Measurements from ENCODE around the gene TBC1D1. TPM values are rescaled to one million over a fixed set of nuclear protein-coding genes. Genes with fewer than 3 reads are reported as not detected.

The TBC1D1 gene
- total RNA-seq, 4 donors from 2014 or later: 66.2 to 120 (median 87.9) TPM

DNA sequence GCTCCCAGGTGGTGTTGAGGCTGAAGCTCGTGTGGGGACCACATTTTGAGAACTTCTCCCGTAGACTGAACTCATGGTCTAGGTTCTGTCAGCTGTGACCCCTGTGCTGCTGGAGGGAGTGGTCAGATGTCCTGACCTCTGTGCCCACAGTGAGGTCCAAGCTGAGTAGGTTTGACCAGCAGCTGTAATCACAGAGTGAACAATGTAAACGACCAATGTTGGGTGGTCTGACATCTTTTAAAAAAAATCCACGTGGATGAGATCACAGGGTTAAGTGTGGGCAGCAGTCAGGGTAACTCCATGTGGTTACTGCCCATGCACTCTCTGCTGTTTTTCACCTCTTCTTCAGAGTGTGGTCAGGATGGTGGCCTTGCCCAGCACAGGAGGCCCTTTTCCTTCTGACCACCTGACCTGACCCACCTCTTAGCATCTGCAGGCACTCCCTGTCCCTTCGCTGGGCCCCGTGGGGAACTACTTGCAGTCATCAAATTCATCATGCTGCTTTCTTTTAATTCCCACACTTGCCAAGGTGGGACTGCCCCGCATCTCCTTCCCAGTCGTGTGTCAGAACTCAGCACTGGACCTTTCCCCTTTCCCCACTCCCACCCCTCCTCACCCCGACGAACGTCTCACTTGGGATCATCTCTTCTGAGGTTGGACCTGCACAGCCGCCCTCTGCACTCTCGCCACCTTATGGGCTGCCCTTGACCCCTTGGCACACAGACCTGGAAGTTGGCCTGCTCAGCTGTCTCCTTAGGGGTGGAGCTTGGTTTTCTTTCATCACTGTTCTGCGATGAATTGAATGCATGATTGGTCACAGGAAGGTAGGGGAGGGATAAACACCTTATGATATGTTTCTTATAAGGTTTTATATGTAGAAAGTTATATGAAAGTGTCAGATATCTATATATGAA, 189.4 kb downstream of the TBC1D1 start:
- peaks cover 0 to 53% (median 4%) of the 10 kb centered on the region in 4 donors for H3K4me1 ChIP-seq

DNA sequence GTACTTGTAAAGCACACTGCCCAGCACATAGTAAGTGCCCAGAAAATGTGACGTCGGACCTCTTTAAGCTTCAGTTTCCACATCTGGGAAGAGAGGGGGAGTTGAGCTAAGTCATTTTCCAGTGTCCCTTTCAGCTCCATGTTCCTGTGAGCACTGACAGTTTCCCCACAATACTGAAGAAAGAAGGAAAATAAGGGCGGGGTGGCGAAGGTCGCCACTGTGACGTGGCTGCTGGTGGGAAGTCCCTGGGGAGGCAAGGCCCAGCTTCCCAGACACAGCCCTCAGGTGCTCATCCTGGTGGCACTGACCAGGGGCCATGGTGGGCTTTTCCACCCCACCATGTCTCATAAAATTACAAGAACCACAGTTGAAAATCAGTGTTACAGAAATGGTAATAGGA, 191.1 kb downstream of the TBC1D1 start:
- DNase-seq: no peak
- no peak overlapping the region for H3K4me3 ChIP-seq
- H3K27ac ChIP-seq: peak overlapping the region; percentile 8 to 64 (median 40)
- no peaks in the 10 kb centered on the region for H3K9me3 ChIP-seq
- peaks cover 0 to 41% (median 4%) of the 10 kb centered on the region in 4 donors for H3K4me1 ChIP-seq
- H3K36me3 ChIP-seq: no peaks in the 10 kb centered on the region
- no peak for TF ChIP-seq POLR2A (IDR thresholded peaks at IDR 0.05)
- TF ChIP-seq, protein P1, sequence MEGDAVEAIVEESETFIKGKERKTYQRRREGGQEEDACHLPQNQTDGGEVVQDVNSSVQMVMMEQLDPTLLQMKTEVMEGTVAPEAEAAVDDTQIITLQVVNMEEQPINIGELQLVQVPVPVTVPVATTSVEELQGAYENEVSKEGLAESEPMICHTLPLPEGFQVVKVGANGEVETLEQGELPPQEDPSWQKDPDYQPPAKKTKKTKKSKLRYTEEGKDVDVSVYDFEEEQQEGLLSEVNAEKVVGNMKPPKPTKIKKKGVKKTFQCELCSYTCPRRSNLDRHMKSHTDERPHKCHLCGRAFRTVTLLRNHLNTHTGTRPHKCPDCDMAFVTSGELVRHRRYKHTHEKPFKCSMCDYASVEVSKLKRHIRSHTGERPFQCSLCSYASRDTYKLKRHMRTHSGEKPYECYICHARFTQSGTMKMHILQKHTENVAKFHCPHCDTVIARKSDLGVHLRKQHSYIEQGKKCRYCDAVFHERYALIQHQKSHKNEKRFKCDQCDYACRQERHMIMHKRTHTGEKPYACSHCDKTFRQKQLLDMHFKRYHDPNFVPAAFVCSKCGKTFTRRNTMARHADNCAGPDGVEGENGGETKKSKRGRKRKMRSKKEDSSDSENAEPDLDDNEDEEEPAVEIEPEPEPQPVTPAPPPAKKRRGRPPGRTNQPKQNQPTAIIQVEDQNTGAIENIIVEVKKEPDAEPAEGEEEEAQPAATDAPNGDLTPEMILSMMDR (IDR thresholded peaks at IDR 0.05): no peak
- no peaks in the 10 kb centered on the region for H3K27me3 ChIP-seq

More for the DNA sequence above, 189.4 kb downstream of the TBC1D1 start:
- H3K27me3 ChIP-seq: no peaks in the 10 kb centered on the region
- no peak overlapping the region for H3K4me3 ChIP-seq
- no peak for DNase-seq
- H3K27ac ChIP-seq: peak overlapping the region in 1 of 4 donors; percentile 93
- no peak for TF ChIP-seq POLR2A (IDR thresholded peaks at IDR 0.05)
- TF ChIP-seq, protein P1 (IDR thresholded peaks at IDR 0.05): no peak
- H3K9me3 ChIP-seq: no peaks in the 10 kb centered on the region
- no peaks in the 10 kb centered on the region for H3K36me3 ChIP-seq

DNA sequence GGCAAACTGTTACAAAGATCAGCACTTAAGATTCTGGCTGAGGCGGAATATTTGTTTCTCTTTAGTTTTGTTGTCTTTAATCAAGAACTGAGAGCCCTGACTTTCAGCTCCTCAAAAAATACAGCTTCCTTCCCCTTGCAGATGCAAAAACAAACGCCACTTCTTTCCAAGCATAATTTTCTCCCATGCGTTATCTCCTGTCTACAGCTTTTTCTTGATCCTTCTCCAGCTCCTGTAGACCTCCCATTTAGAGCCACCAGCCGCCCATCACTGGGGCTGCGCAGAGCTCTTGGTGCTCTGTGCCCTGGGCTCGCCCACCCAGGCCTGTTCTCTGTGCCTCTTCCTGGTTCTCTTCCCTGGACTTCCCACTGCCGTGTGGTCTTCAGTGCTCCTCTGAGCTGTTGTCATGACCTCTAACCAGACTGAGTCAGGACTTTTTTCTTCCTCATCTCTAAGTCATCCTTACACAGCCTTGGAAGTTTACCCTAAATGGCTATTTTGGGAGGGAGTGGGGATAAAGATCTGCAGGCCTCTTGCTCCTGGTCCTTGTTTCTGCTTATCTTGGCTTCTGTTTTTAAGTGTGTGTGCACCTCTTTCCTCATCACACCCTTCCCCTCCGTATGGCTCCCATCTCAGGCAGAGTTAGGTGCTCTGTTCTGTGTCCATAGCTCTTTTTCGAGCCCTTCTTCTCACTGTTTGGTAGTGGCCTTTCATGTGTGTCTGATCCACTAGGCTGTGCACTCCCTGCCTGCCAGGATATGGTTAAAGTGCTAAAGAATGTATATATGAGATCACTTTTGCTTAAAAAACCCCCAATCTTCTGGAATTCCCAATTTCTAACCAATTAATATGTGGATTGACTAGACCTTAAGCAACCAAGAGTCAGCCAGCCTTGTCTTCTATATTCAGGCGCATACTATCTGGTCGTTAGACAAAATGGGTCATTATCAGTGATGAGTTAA, 191.8 kb downstream of the TBC1D1 start:
- Histone ChIP-seq H3K36me3 (no peaks in the 10 kb centered on the region), H3K27ac (peak overlapping the region; percentile 8 to 64 (median 40)), H3K4me3 (no peak overlapping the region), H3K27me3 (no peaks in the 10 kb centered on the region), H3K9me3 (no peaks in the 10 kb centered on the region), H3K4me1 (peaks cover 0 to 41% (median 4%) of the 10 kb centered on the region in 4 donors)
- no peak for DNase-seq
- TF ChIP-seq POLR2A (IDR thresholded peaks at IDR 0.05): no peak
- TF ChIP-seq, protein P1 (IDR thresholded peaks at IDR 0.05): no peak

DNA sequence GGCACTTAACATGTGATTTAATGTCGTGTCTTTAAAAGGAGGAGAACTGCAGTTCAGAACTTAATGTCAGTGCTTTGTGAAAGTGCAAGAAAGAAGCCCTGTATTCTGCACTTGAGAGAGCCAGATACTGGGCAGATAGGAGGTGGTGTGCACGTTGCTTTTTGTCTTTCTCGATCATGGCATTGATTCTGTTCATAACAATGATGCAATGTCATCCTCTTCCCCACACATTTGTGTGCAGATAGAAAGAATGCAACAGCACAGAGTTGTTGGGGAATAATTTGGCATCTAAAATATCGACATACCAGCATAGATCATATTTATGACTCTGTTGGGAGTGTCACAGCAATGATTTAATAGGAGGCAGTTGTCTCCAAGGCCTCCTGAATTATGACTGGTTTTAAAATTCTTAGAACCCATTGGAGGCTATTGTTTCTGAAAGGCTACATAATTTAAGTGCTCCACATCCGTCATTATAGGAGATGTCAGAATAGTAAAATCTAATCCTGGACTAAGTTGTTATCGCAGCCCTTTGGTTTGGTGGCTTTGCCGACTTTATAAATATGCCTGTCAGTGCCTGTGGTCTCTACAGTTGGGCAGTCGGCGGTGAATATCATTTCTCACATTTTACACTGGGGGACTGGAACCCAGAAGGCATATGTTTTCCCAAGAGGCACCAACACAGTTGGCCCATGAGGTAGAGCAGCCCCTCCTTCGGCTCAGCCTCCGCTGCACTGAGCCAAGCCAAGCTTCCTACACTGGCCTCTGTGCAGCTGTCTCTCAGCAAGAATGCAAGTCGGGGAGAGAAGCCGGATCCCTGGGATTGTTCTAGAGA, 194.2 kb downstream of the TBC1D1 start:
- H3K27ac ChIP-seq: peak overlapping the region in 1 of 4 donors; percentile 0
- H3K27me3 ChIP-seq: no peaks in the 10 kb centered on the region

More for the DNA sequence above, 194.2 kb downstream of the TBC1D1 start:
- no peak for TF ChIP-seq POLR2A (IDR thresholded peaks at IDR 0.05)
- TF ChIP-seq, protein P1 (IDR thresholded peaks at IDR 0.05): no peak
- H3K4me3 ChIP-seq: no peak overlapping the region
- DNase-seq: no peak
- peaks cover 0 to 19% (median 2%) of the 10 kb centered on the region in 4 donors for H3K4me1 ChIP-seq
- peaks cover 0 to 3% (median 0%) of the 10 kb centered on the region in 3 donors for H3K36me3 ChIP-seq
- H3K9me3 ChIP-seq: no peaks in the 10 kb centered on the region
